NCI-H2196 treated with DMSO at 0.1 percent for 48 hours (cell line): ENCODE data around the gene SLC9A2.

Experiments
- DNase-seq: peaks from one replicate; lab custom pipeline; 2025; ENCODE audit not compliant: unreplicated experiment; lab: John Stamatoyannopoulos, UW

The SLC9A2 gene

GRCh38 chr2:102619414-102620319 lies at the start of gene SLC9A2:
SLC9A2 (plus strand) TSS chr2:102619553; CDS start chr2:102619849, 296 bp downstream.
- no peak for DNase-seq

GRCh38 chr2:102575888-102576287 lies 43.5 kb upstream of the SLC9A2 start:
- no peak for DNase-seq

- DNase-seq, result no peak
These were observed 41.0 kb upstream of the SLC9A2 start for GRCh38 chr2:102578376-102578775.

GRCh38 chr2:102581911-102582310 lies 37.4 kb upstream of the SLC9A2 start:
- no peak for DNase-seq

- no peak for DNase-seq
These were observed 36.5 kb upstream of the SLC9A2 start for GRCh38 chr2:102582845-102583244.

- DNase-seq, result no peak
These were observed 33.4 kb upstream of the SLC9A2 start for GRCh38 chr2:102585847-102586404.

- no peak for DNase-seq
These were observed 31.0 kb upstream of the SLC9A2 start for GRCh38 chr2:102588213-102588939.

GRCh38 chr2:102589444-102589843 lies 29.9 kb upstream of the SLC9A2 start:
- DNase-seq, result no peak

GRCh38 chr2:102591491-102592045 lies 27.8 kb upstream of the SLC9A2 start:
- no peak for DNase-seq

- no peak for DNase-seq
These were observed 26.8 kb upstream of the SLC9A2 start for GRCh38 chr2:102592601-102593000.

- no peak for DNase-seq
These were observed 25.8 kb upstream of the SLC9A2 start for GRCh38 chr2:102593516-102593915.

GRCh38 chr2:102594445-102595016 lies 24.8 kb upstream of the SLC9A2 start:
- DNase-seq, result no peak

GRCh38 chr2:102597788-102598187 lies 21.6 kb upstream of the SLC9A2 start:
- DNase-seq, result no peak

- no peak for DNase-seq
These were observed 19.9 kb upstream of the SLC9A2 start for GRCh38 chr2:102599486-102599885.

GRCh38 chr2:102601730-102602129 lies 17.6 kb upstream of the SLC9A2 start:
- no peak for DNase-seq

- no peak for DNase-seq
These were observed 15.4 kb upstream of the SLC9A2 start for GRCh38 chr2:102603904-102604303.

- DNase-seq, result no peak
These were observed 14.6 kb upstream of the SLC9A2 start for GRCh38 chr2:102604769-102605168.

GRCh38 chr2:102606353-102606752 lies 13.0 kb upstream of the SLC9A2 start:
- no peak for DNase-seq

GRCh38 chr2:102615620-102616436 lies 3.5 kb upstream of the SLC9A2 start:
- peak; percentile 21 for DNase-seq
